Measurements from ENCODE around the gene MAGEH1.
"Not testable (repeated sequence)": the region's sequence is repeated elsewhere in the genome, so short reads cannot be mapped to it uniquely, and the experiment has no call there.

The MAGEH1 gene

DNA sequence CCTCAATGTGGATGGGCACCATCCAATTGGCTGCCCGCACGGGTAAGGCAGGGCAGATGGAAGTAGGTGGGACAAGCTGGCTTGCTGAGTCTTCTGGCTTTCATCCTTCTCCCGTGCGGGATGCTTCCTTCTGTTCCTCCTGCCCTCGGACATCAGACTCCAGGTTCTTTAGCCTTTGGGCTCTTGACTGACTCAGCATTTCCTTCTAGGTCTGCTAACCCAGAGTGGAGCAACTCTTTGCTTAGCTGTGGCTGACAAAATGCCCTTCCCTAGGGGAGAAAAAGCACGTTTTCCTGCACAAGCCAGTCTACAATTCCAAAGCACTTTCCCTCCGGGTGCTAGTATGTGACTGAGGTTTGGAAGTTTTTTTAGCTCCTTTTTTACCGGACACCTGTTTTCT lies 28.0 kb downstream of the MAGEH1 start:
- H3K27ac ChIP-seq; H3K4me3 ChIP-seq; DNase-seq (ENCODE audit: low spot score): not testable (repeated sequence)

GRCh38 chrX:55480390-55481062 lies 28.6 kb downstream of the MAGEH1 start:
- Histone ChIP-seq H3K27ac (no peak overlapping the region), H3K4me3 (no peak overlapping the region)
- DNase-seq (ENCODE audit: low spot score): no peak
- TF ChIP-seq, protein P1, sequence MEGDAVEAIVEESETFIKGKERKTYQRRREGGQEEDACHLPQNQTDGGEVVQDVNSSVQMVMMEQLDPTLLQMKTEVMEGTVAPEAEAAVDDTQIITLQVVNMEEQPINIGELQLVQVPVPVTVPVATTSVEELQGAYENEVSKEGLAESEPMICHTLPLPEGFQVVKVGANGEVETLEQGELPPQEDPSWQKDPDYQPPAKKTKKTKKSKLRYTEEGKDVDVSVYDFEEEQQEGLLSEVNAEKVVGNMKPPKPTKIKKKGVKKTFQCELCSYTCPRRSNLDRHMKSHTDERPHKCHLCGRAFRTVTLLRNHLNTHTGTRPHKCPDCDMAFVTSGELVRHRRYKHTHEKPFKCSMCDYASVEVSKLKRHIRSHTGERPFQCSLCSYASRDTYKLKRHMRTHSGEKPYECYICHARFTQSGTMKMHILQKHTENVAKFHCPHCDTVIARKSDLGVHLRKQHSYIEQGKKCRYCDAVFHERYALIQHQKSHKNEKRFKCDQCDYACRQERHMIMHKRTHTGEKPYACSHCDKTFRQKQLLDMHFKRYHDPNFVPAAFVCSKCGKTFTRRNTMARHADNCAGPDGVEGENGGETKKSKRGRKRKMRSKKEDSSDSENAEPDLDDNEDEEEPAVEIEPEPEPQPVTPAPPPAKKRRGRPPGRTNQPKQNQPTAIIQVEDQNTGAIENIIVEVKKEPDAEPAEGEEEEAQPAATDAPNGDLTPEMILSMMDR (IDR thresholded peaks at IDR 0.05): no peak

DNA sequence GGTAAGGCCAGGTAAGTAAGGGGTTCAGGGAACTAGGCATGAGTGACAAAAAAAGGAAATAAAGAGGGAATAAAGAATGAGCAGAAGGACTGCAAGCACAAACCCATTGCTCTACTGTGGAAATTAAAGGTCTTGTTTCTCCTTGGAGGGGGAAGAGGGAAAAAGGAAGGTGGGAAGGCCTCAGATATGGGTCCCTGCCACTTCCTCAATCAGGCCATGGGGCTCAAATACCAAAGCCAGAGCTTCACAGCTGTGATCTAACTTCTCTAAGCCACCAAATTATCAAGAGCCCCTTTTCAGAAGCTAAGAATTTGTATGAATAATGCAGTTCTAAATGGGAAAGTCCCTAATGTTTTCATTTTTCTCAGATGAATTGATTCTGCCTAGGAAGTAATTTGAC lies 33.0 kb downstream of the MAGEH1 start:
- DNase-seq (ENCODE audit: low spot score): no peak
- Histone ChIP-seq H3K27ac (no peak overlapping the region), H3K4me3 (no peak overlapping the region)

DNA sequence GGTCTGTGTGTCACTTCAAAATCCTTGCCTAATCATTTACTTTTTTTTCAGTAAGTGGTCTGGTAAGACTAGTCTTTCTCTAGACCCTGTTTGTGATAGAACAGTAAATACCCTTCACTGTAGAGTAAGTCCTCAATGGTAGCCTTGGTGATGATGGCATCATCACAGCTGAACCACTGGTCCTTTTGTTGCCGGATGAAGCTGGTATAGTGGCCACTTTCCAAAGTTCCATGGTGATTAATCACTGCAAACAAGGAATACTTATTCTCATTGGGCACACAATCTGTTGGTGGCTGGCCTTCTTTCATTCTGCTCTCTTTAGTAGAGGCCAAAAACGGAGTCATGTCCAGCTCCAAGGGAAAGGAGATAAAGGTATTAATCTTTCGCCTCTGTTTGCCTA lies 34.8 kb downstream of the MAGEH1 start:
- TF ChIP-seq, protein P1 (IDR thresholded peaks at IDR 0.05): no peak
- Histone ChIP-seq H3K4me3 (no peak overlapping the region), H3K27ac (peak overlapping the region in 1 of 2 donors; percentile 8)
- no peak for DNase-seq (ENCODE audit: low spot score)

More for the DNA sequence above, 33.0 kb downstream of the MAGEH1 start:
- TF ChIP-seq, protein P1 (IDR thresholded peaks at IDR 0.05): no peak

DNA sequence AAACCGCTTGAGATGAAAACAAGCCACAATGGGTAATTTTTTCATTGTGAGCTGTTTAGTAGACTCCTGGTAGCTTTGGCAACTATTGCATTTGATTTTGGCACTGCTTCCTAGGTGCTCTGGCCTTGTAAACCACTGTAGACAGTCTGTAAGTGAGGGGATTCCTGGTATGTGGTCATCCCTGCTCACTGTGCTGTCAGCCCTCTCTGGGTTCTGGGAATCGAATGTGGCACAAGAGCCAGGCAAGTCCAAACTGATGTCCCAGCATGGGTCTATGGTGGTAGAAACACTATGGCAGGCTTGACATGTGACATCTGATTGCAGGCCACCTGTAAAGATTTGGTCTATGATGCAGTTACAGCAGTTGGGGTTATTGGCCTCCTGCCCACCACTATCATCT lies 35.2 kb downstream of the MAGEH1 start:
- H3K4me3 ChIP-seq: no peak overlapping the region
- TF ChIP-seq, protein P1 (IDR thresholded peaks at IDR 0.05): no peak
- peak; percentile 24 for DNase-seq (ENCODE audit: low spot score)
- peak overlapping the region in 1 of 2 donors; percentile 8 for H3K27ac ChIP-seq

GRCh38 chrX:55488006-55488592 lies 36.2 kb downstream of the MAGEH1 start:
- TF ChIP-seq, protein P1 (IDR thresholded peaks at IDR 0.05): no peak
- Histone ChIP-seq H3K4me3 (peak overlapping the region; percentile 74), H3K27ac (peak overlapping the region; percentile 92 to 96)
- DNase-seq (ENCODE audit: low spot score): no peak

- H3K27ac ChIP-seq: peak overlapping the region; percentile 92 to 96
- H3K4me3 ChIP-seq: peak overlapping the region; percentile 74
- DNase-seq (ENCODE audit: low spot score): peak; percentile 83
- TF ChIP-seq, protein P1 (IDR thresholded peaks at IDR 0.05): no peak
Measured at GRCh38 chrX:55488593-55489313, 36.8 kb downstream of the MAGEH1 start.
